HUES48 (cell line): ENCODE measurements around the gene WFDC1.

Experiments
- H3K27ac ChIP-seq: one replicate; pipeline ENCODE4 v1.7.0; 2013; ENCODE audit warnings: low read depth, low read length, inconsistent platforms
- H3K27me3 ChIP-seq: 2 replicates; pipeline ENCODE4 v1.6.1; 2013; ENCODE audit warnings: mild to moderate bottlenecking, low read length; ENCODE audit not compliant: control insufficient read depth, insufficient read depth
- H3K36me3 ChIP-seq: 2 replicates; pipeline ENCODE4 v1.6.1; 2013; ENCODE audit warnings: low read length; ENCODE audit not compliant: control insufficient read depth, insufficient read depth
- H3K4me1 ChIP-seq: 2 replicates; pipeline ENCODE4 v1.6.1; 2013; ENCODE audit warnings: mild to moderate bottlenecking, low read length; ENCODE audit not compliant: control insufficient read depth, insufficient read depth
- H3K4me3 ChIP-seq: 2 replicates; pipeline ENCODE4 v1.5.1; 2013; ENCODE audit warnings: mild to moderate bottlenecking, low read depth, low read length
- H3K9ac ChIP-seq: 2 replicates; pipeline ENCODE4 v1.6.1; 2013; ENCODE audit warnings: mild to moderate bottlenecking, low read depth, low read length, moderate library complexity
- H3K9me3 ChIP-seq: 2 replicates; pipeline ENCODE4 v1.6.1; 2013; ENCODE audit warnings: low read length; ENCODE audit not compliant: control insufficient read depth, insufficient read depth

WFDC1 gene

DNA sequence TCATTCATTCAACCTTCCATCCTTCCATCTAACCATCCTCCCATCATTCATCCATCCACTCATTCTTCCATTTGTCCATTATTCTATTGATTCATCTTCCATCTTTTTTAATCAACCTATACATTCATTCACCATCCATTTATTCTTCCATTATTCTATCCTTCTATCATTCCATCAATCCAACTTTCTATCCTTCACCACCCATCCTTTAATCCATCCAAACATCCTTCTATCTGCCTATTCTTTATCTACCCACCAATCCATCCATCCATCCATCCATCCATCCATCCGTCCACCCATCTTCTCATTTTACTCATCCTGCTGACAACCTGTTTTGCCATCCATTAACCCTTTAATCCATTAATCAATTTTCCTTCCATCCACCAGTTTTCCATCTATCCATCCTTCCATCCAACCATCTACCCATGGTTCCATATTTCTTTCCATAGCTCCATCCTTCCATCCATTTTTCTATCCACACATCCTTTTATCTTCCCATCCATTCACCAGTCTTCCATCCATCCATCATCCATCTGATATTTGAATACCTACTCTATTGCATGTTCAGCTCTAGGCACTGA lies 21.8 kb upstream of the WFDC1 start:
- Histone ChIP-seq H3K9me3 (no peaks in the 10 kb centered on the region), H3K27ac (no peak overlapping the region), H3K4me3 (no peak overlapping the region), H3K4me1 (no peaks in the 10 kb centered on the region), H3K36me3 (no peaks in the 10 kb centered on the region), H3K27me3 (peaks cover 3% of the 10 kb centered on the region), H3K9ac (no peak overlapping the region)

DNA sequence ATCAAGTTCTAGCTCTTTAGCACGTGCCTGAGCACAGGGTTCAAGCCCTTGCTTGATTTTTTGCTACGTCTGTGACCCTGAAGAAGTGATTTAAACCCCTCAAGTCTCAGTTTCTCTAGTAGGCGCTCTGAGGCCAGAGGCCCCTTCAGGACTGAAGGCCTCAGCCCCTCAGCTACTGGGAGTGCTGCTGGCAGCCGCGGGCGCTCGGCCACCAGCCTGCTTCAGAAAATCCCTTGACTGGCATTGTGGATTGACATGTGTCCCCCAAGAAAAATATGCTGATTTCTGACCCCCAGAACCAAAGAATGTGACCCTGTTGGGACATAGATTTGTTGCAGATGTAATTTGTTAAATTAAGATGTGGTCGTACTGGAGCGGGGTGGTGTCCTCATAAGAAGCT lies 20.2 kb upstream of the WFDC1 start:
- Histone ChIP-seq H3K27ac (no peak overlapping the region), H3K36me3 (no peaks in the 10 kb centered on the region), H3K9ac (no peak overlapping the region), H3K4me1 (peaks cover 5% of the 10 kb centered on the region; the same call in 1 of the 2 replicates), H3K9me3 (no peaks in the 10 kb centered on the region), H3K4me3 (no peak overlapping the region), H3K27me3 (peaks cover 3% of the 10 kb centered on the region)

DNA sequence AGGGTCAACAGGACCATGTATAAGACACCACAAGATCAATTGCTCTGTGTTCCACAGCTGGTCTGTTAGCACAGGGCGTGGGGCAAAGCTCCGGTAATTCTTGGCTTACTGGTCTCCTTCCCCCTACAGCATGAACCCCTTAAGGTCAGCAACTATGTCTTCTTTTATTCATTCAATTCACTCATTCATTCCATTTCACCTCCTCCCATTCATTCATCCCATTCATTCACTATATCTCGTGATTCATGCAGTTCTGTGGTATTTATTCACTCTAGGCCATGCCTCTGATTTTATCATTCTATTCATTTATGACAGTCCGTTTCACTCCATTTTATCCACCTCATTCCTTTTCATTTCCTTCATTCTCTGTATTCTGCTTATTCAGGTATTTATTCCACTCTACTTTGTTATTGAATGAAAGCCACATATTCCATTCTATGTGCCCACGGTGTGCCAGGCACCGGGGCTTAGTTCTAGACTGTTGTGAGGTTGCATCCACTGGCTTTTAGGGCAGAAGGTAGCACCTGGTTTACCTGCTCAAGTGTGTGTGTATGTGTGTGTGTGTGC lies 19.0 kb upstream of the WFDC1 start:
- H3K9me3 ChIP-seq = no peaks in the 10 kb centered on the region
- peaks cover 5% of the 10 kb centered on the region; the same call in 1 of the 2 replicates for H3K4me1 ChIP-seq
- H3K4me3 ChIP-seq = no peak overlapping the region
- H3K9ac ChIP-seq = no peak overlapping the region
- H3K27ac ChIP-seq = no peak overlapping the region
- no peaks in the 10 kb centered on the region for H3K36me3 ChIP-seq
- H3K27me3 ChIP-seq = peaks cover 3% of the 10 kb centered on the region

DNA sequence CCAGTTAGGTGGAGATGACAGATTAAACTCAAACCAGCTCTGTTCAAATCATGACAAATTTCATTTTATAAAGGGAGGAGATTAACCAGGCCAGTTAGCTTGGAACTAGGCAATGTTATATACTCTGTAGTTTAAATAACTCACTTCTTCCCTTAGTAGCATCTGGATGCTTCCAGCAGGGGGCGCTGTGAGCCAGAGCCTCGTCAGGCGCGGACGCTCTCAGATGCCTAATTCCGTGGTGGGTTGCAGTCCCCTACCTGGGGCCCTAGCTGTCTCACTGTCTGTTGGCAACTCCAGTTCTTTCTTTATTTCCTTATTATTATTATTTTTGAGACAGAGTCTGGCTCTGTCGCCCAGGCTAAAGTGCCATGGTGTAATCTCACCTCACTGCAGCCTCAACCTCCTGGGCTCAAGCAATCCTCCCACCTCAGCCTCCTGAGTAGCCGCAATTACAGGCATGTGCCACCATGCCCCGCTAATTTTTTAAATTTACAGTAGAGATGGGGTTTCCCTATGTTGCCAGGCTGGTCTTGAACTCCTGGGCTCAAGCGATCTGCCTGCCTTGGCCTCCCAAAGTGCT lies 17.3 kb upstream of the WFDC1 start:
- Histone ChIP-seq H3K4me3 (no peak overlapping the region), H3K36me3 (no peaks in the 10 kb centered on the region), H3K9me3 (no peaks in the 10 kb centered on the region), H3K4me1 (peaks cover 5% of the 10 kb centered on the region; the same call in 1 of the 2 replicates), H3K27me3 (no peaks in the 10 kb centered on the region), H3K27ac (no peak overlapping the region), H3K9ac (no peak overlapping the region)

DNA sequence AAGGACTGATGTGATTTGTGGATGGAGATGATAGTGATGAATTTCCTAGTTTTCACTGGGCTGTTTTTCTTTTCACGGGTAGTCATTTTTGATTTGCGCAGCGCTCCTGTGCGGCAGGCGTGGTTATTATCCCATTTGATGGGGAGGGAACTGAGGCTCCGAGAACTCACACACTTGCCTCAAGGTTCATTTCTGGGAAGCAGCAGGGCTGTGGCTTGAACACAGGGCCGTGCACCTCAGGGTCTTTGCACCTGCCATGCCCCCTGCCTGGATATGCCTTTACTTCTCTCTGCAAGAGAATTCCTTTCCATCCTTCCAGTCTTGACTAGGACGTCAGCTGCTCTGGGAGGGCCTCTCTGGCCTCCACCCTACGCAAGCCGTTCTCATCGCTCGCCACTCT lies 16.3 kb upstream of the WFDC1 start:
- no peaks in the 10 kb centered on the region for H3K27me3 ChIP-seq
- H3K9ac ChIP-seq = no peak overlapping the region

DNA sequence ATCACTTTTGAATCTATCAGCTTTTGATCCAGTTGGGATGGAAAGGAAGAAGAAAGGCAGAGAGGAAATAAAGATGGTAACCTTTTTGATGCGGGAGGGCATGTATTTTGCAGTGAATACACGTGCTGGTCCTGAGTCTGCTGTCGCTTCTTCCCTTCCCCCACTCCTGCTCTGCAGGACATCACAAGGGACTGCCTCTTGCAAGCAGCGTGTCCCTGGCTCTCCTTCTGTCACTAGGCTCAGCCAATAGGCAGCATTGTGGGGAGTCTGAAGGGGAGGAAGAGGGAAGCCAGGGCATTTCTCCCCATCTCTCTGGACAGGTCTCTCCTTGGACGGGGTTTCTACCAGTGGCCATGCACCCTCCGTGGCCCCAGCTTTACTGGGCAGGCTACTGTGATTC lies 15.7 kb upstream of the WFDC1 start:
- no peak overlapping the region for H3K4me3 ChIP-seq
- H3K27ac ChIP-seq = no peak overlapping the region
- H3K9me3 ChIP-seq = no peaks in the 10 kb centered on the region
- H3K9ac ChIP-seq = no peak overlapping the region
- peaks cover 14% of the 10 kb centered on the region for H3K4me1 ChIP-seq
- H3K27me3 ChIP-seq = no peaks in the 10 kb centered on the region
- no peaks in the 10 kb centered on the region for H3K36me3 ChIP-seq

More for the DNA sequence above, 16.3 kb upstream of the WFDC1 start:
- Histone ChIP-seq H3K9me3 (no peaks in the 10 kb centered on the region), H3K27ac (no peak overlapping the region), H3K4me1 (peaks cover 7% of the 10 kb centered on the region), H3K4me3 (no peak overlapping the region), H3K36me3 (no peaks in the 10 kb centered on the region)

DNA sequence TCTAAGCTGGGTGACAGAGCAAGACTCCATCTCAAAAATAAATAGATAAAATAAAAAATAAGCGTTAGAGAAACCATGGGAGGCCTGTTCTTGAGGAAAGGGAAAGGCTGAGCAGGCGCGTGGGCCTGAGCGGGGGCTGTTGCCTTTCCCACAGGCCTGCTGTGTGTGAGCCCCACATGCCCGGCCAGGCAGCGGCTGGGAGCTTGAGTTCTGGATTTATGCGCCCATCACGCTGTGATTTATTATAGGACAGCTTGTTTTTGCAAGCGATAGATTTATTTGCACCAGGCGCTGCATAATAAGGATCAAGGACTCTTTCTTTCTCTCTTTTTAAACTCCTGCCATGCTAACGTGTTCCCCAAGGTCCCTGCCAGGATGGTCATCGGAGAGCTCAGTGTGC lies 14.8 kb upstream of the WFDC1 start:
- no peak overlapping the region for H3K27ac ChIP-seq
- no peaks in the 10 kb centered on the region for H3K9me3 ChIP-seq

DNA sequence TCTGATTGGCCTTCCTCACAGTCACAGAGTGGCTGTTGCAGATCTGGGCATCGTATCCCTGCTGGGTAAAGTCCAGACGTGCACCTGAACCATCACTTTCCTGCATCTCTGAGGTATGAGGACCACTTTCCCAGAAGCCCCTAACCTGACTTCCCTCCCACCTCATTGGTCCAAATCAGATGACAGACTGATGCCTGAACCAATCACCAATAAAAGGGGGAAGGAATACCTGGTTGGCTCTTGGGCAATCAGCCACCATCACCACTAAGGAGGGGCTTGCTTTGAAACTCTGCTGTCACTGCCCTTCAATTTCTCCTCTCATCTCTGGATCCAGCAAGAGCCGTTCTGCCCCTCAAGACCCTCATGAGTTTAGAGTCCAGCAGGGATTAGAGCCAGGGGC lies 13.6 kb upstream of the WFDC1 start:
- Histone ChIP-seq H3K9me3 (no peaks in the 10 kb centered on the region), H3K4me1 (peaks cover 17% of the 10 kb centered on the region), H3K27me3 (no peaks in the 10 kb centered on the region)

More for the DNA sequence above, 14.8 kb upstream of the WFDC1 start:
- H3K9ac ChIP-seq = no peak overlapping the region
- H3K27me3 ChIP-seq = no peaks in the 10 kb centered on the region
- H3K4me1 ChIP-seq = peaks cover 17% of the 10 kb centered on the region
- no peaks in the 10 kb centered on the region for H3K36me3 ChIP-seq
- no peak overlapping the region for H3K4me3 ChIP-seq

DNA sequence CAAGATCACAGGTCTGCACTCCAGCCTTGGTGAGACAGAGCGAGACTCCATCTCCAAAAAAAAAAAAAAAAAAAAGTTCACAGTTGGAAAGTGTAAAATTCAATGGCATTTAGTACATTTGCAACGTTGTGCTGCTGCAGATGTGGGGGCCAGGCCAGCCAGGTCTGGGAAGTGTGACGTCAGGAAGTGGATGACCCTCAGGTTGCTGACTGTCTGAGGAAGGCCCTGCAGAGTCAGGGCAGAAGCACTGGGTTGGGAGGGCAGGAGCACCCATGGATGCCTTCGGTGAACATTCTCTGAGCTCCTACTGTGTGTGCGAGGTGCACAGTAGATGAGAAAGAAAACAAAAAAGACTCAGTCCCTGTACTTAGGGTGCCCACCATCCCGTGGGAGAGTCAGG lies 12.1 kb upstream of the WFDC1 start:
- Histone ChIP-seq H3K4me3 (no peak overlapping the region), H3K36me3 (no peaks in the 10 kb centered on the region), H3K27me3 (no peaks in the 10 kb centered on the region), H3K9ac (no peak overlapping the region), H3K9me3 (no peaks in the 10 kb centered on the region), H3K27ac (no peak overlapping the region), H3K4me1 (peaks cover 17% of the 10 kb centered on the region)

More for the DNA sequence above, 13.6 kb upstream of the WFDC1 start:
- Histone ChIP-seq H3K27ac (no peak overlapping the region), H3K9ac (no peak overlapping the region), H3K4me3 (no peak overlapping the region), H3K36me3 (no peaks in the 10 kb centered on the region)

DNA sequence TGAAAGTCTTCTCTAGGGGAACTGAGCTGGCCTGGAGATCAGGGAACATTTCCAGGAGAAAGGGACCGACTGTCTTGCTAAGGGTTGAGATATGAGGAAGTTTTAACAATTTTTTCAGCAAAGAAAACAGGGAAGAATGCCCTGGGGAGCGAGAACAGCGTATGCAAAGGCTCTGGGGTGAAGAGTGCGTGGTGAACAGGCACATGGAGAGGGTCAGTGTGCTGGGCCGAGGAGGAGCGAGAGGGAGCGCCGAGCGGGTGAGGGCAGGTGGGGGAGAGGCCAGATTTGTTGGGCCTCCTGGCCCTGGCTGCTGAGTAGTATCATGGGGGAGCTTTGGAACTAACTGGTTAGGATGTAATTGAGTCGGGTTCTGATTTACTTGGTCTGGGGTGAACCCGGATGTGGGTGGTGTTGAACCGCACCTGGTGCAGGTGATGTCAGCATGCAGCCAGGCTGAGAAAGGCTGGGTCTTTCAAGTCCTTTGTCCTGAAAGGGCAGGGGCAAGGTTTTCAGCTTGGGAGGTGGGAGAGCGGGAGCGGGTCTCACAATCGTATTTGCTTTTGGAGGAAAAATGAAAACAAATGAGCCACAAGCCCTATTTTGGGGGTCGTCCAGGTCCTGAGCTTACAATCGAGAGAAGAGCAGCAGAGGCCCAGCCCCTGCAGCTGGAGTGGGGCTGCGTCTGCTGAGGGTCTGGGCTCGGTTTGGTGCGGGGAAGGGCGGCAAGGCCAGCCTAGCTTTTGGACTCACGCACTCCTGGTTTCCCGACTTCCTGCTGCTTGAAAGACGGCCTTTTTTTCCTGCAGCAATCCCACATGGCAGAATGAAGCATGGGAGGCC lies 11.1 kb upstream of the WFDC1 start:
- H3K9ac ChIP-seq = no peak overlapping the region; the same call in 1 of the 2 replicates
- H3K36me3 ChIP-seq = no peaks in the 10 kb centered on the region
- no peak overlapping the region for H3K4me3 ChIP-seq
- H3K9me3 ChIP-seq = no peaks in the 10 kb centered on the region
- H3K27ac ChIP-seq = no peak overlapping the region
- H3K4me1 ChIP-seq = peaks cover 17% of the 10 kb centered on the region
- no peaks in the 10 kb centered on the region for H3K27me3 ChIP-seq
